Mononuclear cell (primary cell): Measurements from ENCODE around the gene ZNF138. TPM values are rescaled to one million over a fixed set of nuclear protein-coding genes. Genes with fewer than 3 reads are reported as not detected.

ENCODE experiments used
- H3K27me3 ChIP-seq: 2 replicates; pipeline ENCODE4 v1.6.0; 2011; ENCODE audit warnings: low read length, control low read depth; ENCODE audit not compliant: insufficient read depth
- H3K4me1 ChIP-seq: 2 replicates; pipeline ENCODE4 v1.5.1; 2011; ENCODE audit warnings: mild to moderate bottlenecking, low read length, control low read depth; ENCODE audit not compliant: insufficient read depth
- H3K4me3 ChIP-seq: 2 replicates; pipeline ENCODE4 v1.5.1; 2011; ENCODE audit warnings: mild to moderate bottlenecking, low read length, moderate library complexity
- H3K9me3 ChIP-seq: 2 replicates; pipeline ENCODE4 v1.5.1; 2011; ENCODE audit warnings: low read depth, mild to moderate bottlenecking, control low read depth, low read length
- total RNA-seq: library from RNA; depleted of rRNA; stranded (reverse); fragments of >200 nt; gene quantifications from one replicate; pipeline ENCODE4 v1.2.3, GENCODE V29; 2012

The ZNF138 gene
- total RNA-seq, 1 donor = 9.3 TPM

GRCh38 chr7:64867863-64868440, 73.7 kb downstream of the ZNF138 start:
- Histone ChIP-seq H3K4me3 (no peak overlapping the region), H3K4me1 (no peaks in the 10 kb centered on the region), H3K27me3 (no peaks in the 10 kb centered on the region), H3K9me3 (no peaks in the 10 kb centered on the region)

DNA sequence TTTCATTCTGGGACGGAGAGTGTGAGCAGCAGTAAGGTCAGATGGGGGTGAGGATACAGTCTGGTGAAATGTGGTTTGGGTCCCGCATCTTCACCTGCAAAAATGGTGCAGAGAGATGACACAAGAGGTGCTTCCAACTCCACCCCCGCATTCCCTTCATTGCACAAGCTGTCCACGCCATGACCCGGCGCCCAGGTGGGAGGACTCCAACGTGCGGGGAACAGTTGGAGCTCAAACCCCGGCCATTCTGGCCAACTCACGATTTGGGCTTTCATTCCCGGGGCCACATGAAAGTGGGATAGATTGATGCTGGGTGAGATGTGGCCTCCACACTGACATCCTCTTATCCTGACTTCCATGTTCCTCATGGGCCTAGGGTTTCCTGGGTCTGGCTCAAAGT, 74.3 kb downstream of the ZNF138 start:
- H3K27me3 ChIP-seq = no peaks in the 10 kb centered on the region
- no peaks in the 10 kb centered on the region for H3K9me3 ChIP-seq
- H3K4me3 ChIP-seq = no peak overlapping the region
- no peaks in the 10 kb centered on the region for H3K4me1 ChIP-seq

DNA sequence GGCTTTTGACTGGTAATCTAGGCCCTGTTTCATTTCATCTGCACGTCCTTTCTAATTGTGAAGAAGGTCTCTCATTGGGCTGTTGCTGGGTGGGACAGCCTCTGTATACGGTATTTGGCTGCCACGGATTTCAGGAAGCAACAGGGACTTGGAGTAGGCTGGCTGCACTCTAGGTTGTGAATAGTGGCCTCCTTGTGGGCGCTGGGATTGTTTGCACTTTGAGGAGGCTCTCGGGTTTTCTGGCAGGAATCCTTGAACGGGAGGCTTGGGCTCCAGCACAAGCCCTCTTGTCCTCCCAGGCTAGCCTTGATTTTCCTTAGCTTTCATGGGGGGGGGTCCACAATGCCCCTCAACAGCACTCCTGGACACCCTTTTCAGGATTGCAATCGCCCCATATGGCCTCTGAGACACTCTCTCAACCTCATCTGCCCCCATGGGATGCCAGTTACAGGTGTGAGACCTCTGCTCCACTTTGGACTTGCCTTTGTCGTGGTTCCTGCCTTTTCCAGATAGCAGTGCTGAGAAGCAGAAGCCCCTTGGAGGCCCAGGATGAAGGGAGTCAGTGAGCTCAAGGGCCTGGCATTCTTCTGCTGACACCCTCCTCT, 75.0 kb downstream of the ZNF138 start:
- no peaks in the 10 kb centered on the region for H3K9me3 ChIP-seq

GRCh38 chr7:64869912-64870562, 75.8 kb downstream of the ZNF138 start:
- H3K9me3 ChIP-seq = no peaks in the 10 kb centered on the region
- H3K4me3 ChIP-seq = no peak overlapping the region
- H3K27me3 ChIP-seq = no peaks in the 10 kb centered on the region
- H3K4me1 ChIP-seq = no peaks in the 10 kb centered on the region

More for the DNA sequence above, 75.0 kb downstream of the ZNF138 start:
- Histone ChIP-seq H3K4me1 (no peaks in the 10 kb centered on the region), H3K27me3 (no peaks in the 10 kb centered on the region), H3K4me3 (no peak overlapping the region)

DNA sequence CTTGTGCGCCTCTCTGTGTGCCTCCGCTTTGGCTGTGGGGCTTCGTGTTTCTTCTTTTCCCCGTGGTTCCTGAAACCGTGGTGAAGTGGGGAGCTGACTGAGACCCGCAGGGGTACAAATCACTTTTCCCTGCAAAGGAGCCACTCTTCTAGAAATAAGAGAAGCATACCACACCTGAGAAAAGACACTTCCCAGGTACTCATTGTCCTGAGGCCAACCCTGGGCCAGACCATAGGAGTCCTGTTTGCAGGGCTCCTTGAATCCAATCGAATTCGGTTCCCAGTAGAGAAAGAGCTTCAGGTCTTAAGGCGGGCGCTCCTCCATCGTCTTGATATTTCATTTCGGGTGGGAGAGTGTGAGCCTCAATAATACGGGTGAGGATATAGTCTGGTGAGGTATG, 76.4 kb downstream of the ZNF138 start:
- Histone ChIP-seq H3K27me3 (no peaks in the 10 kb centered on the region), H3K4me1 (no peaks in the 10 kb centered on the region), H3K4me3 (no peak overlapping the region), H3K9me3 (no peaks in the 10 kb centered on the region)

DNA sequence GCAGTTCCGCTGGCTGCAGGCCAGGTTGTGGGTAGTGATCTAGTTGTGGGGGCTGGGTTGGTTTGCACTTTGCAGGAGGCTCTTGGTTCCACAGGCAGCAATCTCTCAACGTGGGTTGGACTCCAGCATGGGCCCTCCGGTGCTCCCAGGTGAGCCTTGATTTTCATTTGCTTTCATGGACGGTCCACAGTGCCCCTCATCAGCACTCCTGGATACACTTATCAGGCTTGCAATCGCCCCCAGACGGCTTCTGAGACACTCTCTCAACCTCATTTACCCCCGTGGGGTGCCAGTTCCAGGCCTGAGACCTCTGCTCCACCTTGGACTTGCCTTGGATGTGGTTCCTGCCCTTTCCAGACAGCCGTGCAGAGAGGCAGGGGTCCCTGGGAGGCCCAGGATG, 77.5 kb downstream of the ZNF138 start:
- Histone ChIP-seq H3K9me3 (no peaks in the 10 kb centered on the region), H3K4me3 (no peak overlapping the region), H3K27me3 (no peaks in the 10 kb centered on the region), H3K4me1 (no peaks in the 10 kb centered on the region)

GRCh38 chr7:64872351-64873154, 78.3 kb downstream of the ZNF138 start:
- Histone ChIP-seq H3K27me3 (no peaks in the 10 kb centered on the region), H3K4me3 (no peak overlapping the region), H3K4me1 (no peaks in the 10 kb centered on the region), H3K9me3 (no peaks in the 10 kb centered on the region)

GRCh38 chr7:64873155-64873500, 78.9 kb downstream of the ZNF138 start:
- no peaks in the 10 kb centered on the region for H3K9me3 ChIP-seq
- H3K4me1 ChIP-seq = no peaks in the 10 kb centered on the region
- no peak overlapping the region for H3K4me3 ChIP-seq
- H3K27me3 ChIP-seq = no peaks in the 10 kb centered on the region

DNA sequence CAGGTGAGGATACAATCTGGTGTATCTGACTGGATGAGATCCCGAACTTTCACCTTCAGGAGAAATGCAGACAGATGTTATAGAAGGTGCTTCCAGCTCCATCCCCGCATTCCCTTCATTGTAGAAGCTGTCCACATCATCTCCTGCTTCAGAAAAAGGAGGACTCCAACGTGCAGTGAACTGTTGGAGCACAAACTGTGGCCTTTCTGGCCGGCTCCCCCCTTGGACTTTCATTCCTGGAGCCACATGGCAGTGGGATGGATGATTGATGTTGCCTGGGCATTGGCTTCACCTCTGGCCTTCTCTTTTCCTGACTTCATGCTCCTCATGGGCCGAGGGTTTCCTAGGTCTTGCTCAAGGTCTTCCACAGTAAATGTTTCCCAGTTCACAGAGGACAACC, 79.3 kb downstream of the ZNF138 start:
- Histone ChIP-seq H3K9me3 (no peaks in the 10 kb centered on the region), H3K4me3 (no peak overlapping the region)

GRCh38 chr7:64874114-64874513, 79.9 kb downstream of the ZNF138 start:
- no peak overlapping the region for H3K4me3 ChIP-seq
- H3K27me3 ChIP-seq = no peaks in the 10 kb centered on the region
- no peaks in the 10 kb centered on the region for H3K4me1 ChIP-seq
- H3K9me3 ChIP-seq = no peaks in the 10 kb centered on the region

More for the DNA sequence above, 79.3 kb downstream of the ZNF138 start:
- H3K4me1 ChIP-seq = no peaks in the 10 kb centered on the region
- no peaks in the 10 kb centered on the region for H3K27me3 ChIP-seq

DNA sequence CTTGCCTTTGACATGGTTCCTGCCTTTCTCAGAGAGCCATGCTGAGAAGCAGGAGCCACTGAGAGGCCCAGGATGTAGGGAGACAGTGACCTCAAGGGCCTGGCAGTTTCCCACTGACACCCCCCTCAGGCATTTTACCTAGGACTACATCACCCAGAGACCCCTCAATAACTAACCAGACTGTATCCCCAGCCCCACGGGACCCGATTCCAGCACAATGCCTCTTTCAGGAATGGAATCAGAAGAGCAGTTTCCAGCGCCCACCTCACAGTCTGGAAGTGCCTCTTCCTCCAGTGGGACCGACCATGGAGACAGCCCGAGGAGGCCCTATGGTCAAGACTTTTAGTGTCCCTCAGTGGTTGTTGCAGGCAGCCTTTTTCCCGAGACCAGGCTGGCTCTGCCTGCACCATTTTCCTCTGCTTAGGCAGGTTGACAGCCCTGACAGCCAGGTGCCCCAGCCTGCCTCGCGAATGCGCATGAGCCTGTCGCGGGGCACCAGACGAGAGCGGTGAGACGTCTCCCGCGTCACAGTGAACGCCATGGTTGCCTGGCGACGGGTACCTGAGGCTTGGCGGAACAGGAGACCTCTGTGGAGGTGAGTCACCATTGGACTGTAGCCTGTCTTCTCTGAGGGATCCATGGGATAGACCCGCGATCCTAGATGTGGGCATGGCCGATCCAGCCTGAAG, 80.5 kb downstream of the ZNF138 start:
- no peak overlapping the region for H3K4me3 ChIP-seq
- H3K4me1 ChIP-seq = no peaks in the 10 kb centered on the region
- no peaks in the 10 kb centered on the region for H3K9me3 ChIP-seq
- H3K27me3 ChIP-seq = no peaks in the 10 kb centered on the region

DNA sequence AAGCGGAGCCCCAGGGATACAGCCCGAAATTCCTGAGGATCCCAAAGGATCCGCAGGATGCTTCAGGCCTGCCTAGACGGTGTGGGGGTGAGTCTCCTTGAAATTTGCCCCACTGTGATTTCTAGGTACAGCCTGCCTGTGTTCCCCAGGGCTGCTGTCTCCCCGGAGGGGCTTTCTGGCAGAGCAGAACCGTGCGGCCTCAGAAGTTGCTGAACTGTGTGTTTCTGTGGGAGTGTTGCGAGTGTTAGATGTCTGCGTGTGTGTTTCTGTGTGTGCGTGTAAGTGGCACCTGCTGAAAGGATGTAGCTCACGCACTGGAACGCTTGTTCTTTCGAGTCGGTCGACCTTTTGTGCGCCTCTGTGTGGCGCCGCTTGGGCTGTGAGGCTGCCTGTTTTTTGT, 81.0 kb downstream of the ZNF138 start:
- Histone ChIP-seq H3K4me3 (no peak overlapping the region), H3K4me1 (no peaks in the 10 kb centered on the region), H3K27me3 (no peaks in the 10 kb centered on the region), H3K9me3 (no peaks in the 10 kb centered on the region)

- Histone ChIP-seq H3K4me3 (no peak overlapping the region), H3K4me1 (no peaks in the 10 kb centered on the region), H3K27me3 (no peaks in the 10 kb centered on the region), H3K9me3 (no peaks in the 10 kb centered on the region)
Measured at GRCh38 chr7:64875658-64876406, 81.6 kb downstream of the ZNF138 start.
